ENCODE data around the gene NEXN.

The NEXN gene

DNA sequence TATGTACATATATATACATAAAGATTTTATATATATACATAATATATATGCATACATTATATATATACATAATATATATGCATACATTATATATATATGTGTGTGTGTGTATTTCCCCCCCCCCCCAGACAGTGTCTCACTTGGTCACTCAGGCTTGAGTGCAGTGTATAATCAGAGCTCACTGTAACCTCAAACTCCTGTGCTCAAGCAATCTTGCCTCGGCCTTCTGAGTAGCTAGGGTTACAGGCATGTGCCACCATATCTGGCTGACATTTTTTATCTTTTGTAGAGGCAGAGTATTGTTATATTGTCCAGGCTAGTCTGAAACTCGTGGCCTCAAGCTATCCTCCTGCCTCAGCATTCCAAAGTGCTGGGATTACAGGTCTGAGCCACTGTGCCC is 99.5 kb downstream of the NEXN start:
- no peaks in the 10 kb centered on the region for H3K9me2 ChIP-seq (replicated peaks; ENCODE audit: insufficient read depth, low read length)
- peaks cover 3% of the 10 kb centered on the region; the same call in 1 of the 2 replicates for H3F3A ChIP-seq (ENCODE audit: insufficient read depth)
- no peak overlapping the region for H3K4me3 ChIP-seq (ENCODE audit: insufficient read depth, low read length, poor library complexity, severe bottlenecking)
- no peaks in the 10 kb centered on the region for H3K9me3 ChIP-seq (ENCODE audit: insufficient read depth, low read length)
- H3K36me3 ChIP-seq (ENCODE audit: low read length): peaks cover 3% of the 10 kb centered on the region; the same call in 1 of the 2 replicates
- no peaks in the 10 kb centered on the region for H3K27me3 ChIP-seq (ENCODE audit: low read length)
- no peak overlapping the region for H3K9ac ChIP-seq (ENCODE audit: low read length)
- peaks cover 71% of the 10 kb centered on the region for H3K79me2 ChIP-seq (ENCODE audit: insufficient read depth, low read length)
- H2AFZ ChIP-seq (ENCODE audit: low read depth, low read length, severe bottlenecking): no peak overlapping the region
- H4K20me1 ChIP-seq (ENCODE audit: low read depth, low read length): peaks cover 8% of the 10 kb centered on the region; the same call in 1 of the 2 replicates
- no peak overlapping the region for H3K27ac ChIP-seq (ENCODE audit: low read depth, low read length)
- no peak overlapping the region for H3K4me2 ChIP-seq (ENCODE audit: low read depth, low read length, poor library complexity, severe bottlenecking)
- TF ChIP-seq, protein P1, sequence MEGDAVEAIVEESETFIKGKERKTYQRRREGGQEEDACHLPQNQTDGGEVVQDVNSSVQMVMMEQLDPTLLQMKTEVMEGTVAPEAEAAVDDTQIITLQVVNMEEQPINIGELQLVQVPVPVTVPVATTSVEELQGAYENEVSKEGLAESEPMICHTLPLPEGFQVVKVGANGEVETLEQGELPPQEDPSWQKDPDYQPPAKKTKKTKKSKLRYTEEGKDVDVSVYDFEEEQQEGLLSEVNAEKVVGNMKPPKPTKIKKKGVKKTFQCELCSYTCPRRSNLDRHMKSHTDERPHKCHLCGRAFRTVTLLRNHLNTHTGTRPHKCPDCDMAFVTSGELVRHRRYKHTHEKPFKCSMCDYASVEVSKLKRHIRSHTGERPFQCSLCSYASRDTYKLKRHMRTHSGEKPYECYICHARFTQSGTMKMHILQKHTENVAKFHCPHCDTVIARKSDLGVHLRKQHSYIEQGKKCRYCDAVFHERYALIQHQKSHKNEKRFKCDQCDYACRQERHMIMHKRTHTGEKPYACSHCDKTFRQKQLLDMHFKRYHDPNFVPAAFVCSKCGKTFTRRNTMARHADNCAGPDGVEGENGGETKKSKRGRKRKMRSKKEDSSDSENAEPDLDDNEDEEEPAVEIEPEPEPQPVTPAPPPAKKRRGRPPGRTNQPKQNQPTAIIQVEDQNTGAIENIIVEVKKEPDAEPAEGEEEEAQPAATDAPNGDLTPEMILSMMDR (IDR thresholded peaks at IDR 0.05; ENCODE audit: insufficient read depth, low read length, poor library complexity, severe bottlenecking): no peak
- TF ChIP-seq EZH2phosphoT487 (conservative IDR thresholded peaks at IDR 0.05; ENCODE audit: low read length): no peak

DNA sequence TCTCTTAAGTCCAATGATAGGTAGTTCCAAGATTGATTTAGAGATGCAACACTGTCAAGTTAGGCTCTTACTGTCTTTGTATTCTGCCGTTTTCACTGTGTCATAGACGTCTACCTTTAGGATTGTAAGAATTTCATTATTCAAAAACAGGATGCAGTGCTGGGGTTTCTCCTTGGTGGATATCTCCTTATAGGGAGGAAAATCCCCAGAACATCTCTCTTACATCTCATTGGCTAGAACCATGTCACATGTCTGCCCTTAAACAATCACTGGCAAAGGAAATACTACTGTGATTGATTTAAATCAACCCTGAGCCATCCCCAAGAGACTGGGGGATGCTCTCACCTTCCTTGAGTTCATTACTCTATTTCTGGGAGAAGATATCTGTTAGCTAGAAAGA is 101.3 kb downstream of the NEXN start:
- no peaks in the 10 kb centered on the region for H3K9me2 ChIP-seq (replicated peaks; ENCODE audit: insufficient read depth, low read length)
- no peaks in the 10 kb centered on the region for H3K27me3 ChIP-seq (ENCODE audit: low read length)
- no peak overlapping the region for H3K4me2 ChIP-seq (ENCODE audit: low read depth, low read length, poor library complexity, severe bottlenecking)
- no peak overlapping the region for H3K9ac ChIP-seq (ENCODE audit: low read length)
- peaks cover 3% of the 10 kb centered on the region; the same call in 1 of the 2 replicates for H3F3A ChIP-seq (ENCODE audit: insufficient read depth)
- H3K36me3 ChIP-seq (ENCODE audit: low read length): peaks cover 13% of the 10 kb centered on the region; the same call in 1 of the 2 replicates
- no peak overlapping the region for H2AFZ ChIP-seq (ENCODE audit: low read depth, low read length, severe bottlenecking)
- no peaks in the 10 kb centered on the region for H3K9me3 ChIP-seq (ENCODE audit: insufficient read depth, low read length)
- H3K27ac ChIP-seq (ENCODE audit: low read depth, low read length): no peak overlapping the region
- TF ChIP-seq, protein P1 (IDR thresholded peaks at IDR 0.05; ENCODE audit: insufficient read depth, low read length, poor library complexity, severe bottlenecking): no peak
- no peak for TF ChIP-seq EZH2phosphoT487 (conservative IDR thresholded peaks at IDR 0.05; ENCODE audit: low read length)
- H3K4me3 ChIP-seq (ENCODE audit: insufficient read depth, low read length, poor library complexity, severe bottlenecking): no peak overlapping the region
- H3K79me2 ChIP-seq (ENCODE audit: insufficient read depth, low read length): peaks cover 71% of the 10 kb centered on the region
- peaks cover 8% of the 10 kb centered on the region; the same call in 1 of the 2 replicates for H4K20me1 ChIP-seq (ENCODE audit: low read depth, low read length)

DNA sequence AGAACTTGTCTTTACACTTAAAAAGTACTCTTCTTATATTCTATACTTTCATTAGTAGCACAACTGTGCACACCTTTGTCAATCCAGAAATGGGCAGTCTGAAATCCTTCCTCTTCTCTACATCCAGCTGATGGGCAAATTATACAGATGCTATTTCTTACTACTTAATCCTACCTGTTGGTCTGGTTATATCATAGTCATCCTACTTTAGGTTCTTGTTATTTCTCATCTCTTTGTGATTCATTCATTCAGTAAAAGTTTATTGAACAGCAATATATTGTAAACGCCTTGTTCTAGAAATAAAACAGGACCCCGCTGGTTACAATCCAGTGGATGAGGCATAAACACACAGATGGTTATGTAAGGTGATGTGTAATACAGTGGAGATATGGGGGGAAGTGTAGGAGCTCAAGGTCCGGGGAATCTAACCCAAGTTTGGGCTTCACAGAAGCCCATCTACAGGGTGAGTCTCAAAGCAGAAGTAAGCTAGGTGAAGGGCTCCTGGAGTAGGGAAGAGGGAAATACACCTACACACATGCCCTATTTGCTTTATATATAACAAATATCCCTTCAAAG is 102.3 kb downstream of the NEXN start:
- H3K4me2 ChIP-seq (ENCODE audit: low read depth, low read length, poor library complexity, severe bottlenecking): no peak overlapping the region
- no peak overlapping the region for H2AFZ ChIP-seq (ENCODE audit: low read depth, low read length, severe bottlenecking)
- no peak overlapping the region for H3K27ac ChIP-seq (ENCODE audit: low read depth, low read length)
- no peaks in the 10 kb centered on the region for H3K9me3 ChIP-seq (ENCODE audit: insufficient read depth, low read length)
- peaks cover 12% of the 10 kb centered on the region; the same call in 1 of the 2 replicates for H3K36me3 ChIP-seq (ENCODE audit: low read length)
- TF ChIP-seq EZH2phosphoT487 (conservative IDR thresholded peaks at IDR 0.05; ENCODE audit: low read length): no peak
- TF ChIP-seq, protein P1 (IDR thresholded peaks at IDR 0.05; ENCODE audit: insufficient read depth, low read length, poor library complexity, severe bottlenecking): no peak
- H4K20me1 ChIP-seq (ENCODE audit: low read depth, low read length): no peaks in the 10 kb centered on the region
- peaks cover 61% of the 10 kb centered on the region for H3K79me2 ChIP-seq (ENCODE audit: insufficient read depth, low read length)
- no peaks in the 10 kb centered on the region for H3K27me3 ChIP-seq (ENCODE audit: low read length)
- H3K9ac ChIP-seq (ENCODE audit: low read length): no peak overlapping the region
- peaks cover 3% of the 10 kb centered on the region; the same call in 1 of the 2 replicates for H3F3A ChIP-seq (ENCODE audit: insufficient read depth)
- no peak overlapping the region for H3K4me3 ChIP-seq (ENCODE audit: insufficient read depth, low read length, poor library complexity, severe bottlenecking)
- H3K9me2 ChIP-seq (replicated peaks; ENCODE audit: insufficient read depth, low read length): no peaks in the 10 kb centered on the region
